B cell (primary cell): ENCODE data around the gene CPM. TPM values are rescaled to one million over a fixed set of nuclear protein-coding genes. Genes with fewer than 3 reads are reported as not detected.

Source experiments
- ATAC-seq: fragments of 200-7000 bp; cut with Tn5 transposase; one replicate; pipeline ENCODE4 v1.10.0; 2021; ENCODE audit warnings: low read depth, mild to moderate bottlenecking, moderate number of reproducible peaks, moderate library complexity
- CTCF ChIA-PET: fragments of 350-600 bp; sonication (Branson Sonifier 250); formaldehyde crosslinking; loops from one replicate; lab custom pipeline; 2021; ENCODE audit warnings: antibody characterized with exemption, inconsistent platforms; lab: Charles Lee
- POLR2A ChIA-PET: fragments of 350-600 bp; sonication (Branson Sonifier 250); formaldehyde crosslinking; loops from one replicate; lab custom pipeline; 2021; ENCODE audit warnings: antibody characterized with exemption; lab: Charles Lee
- DNase-seq: peaks from one replicate; pipeline ENCODE4 v3.0.0; 2013
- H2AFZ ChIP-seq: 2 replicates; pipeline ENCODE4 v1.6.1; 2012; ENCODE audit warnings: mild to moderate bottlenecking, low read depth, low read length; ENCODE audit not compliant: insufficient read depth, poor library complexity, severe bottlenecking
- H3K27ac ChIP-seq, 2 donors: 1 replicate in 1 of 2; 2 replicates in 1 of 2; pipeline ENCODE4 v1.5.1; 2012 to 2013; ENCODE audit warnings: low read length in 2 of 2, mild to moderate bottlenecking in 2 of 2, moderate library complexity in 1 of 2
- H3K27me3 ChIP-seq, 4 experiments: fragments of 200-600 bp in 1 of 4; sonication (generic) in 1 of 4; replicated peaks in 1 of 4; 1 replicate in 2 of 4; 2 replicates in 2 of 4; pipeline versions ENCODE4 v1.6.1 to v1.7.0; 2013 to 2016; ENCODE audit warnings: low read length in 3 of 4, mild to moderate bottlenecking in 2 of 4, mixed read lengths in 1 of 4, moderate library complexity in 1 of 4; ENCODE audit not compliant: insufficient read depth in 4 of 4, control insufficient read depth in 3 of 4; ENCODE audit errors: control extremely low read depth in 1 of 4
- H3K36me3 ChIP-seq, 2 experiments: replicated peaks in 1 of 2; 1 replicate in 1 of 2; 2 replicates in 1 of 2; pipeline versions ENCODE4 v1.6.1 to v1.7.1; 2013; ENCODE audit warnings: low read length in 1 of 2; ENCODE audit not compliant: insufficient read depth in 2 of 2, control insufficient read depth in 1 of 2; ENCODE audit errors: control extremely low read depth in 1 of 2, extremely low read depth in 1 of 2
- H3K4me1 ChIP-seq, 2 donors: fragments of 200-600 bp in 1 of 2; sonication (generic) in 1 of 2; 1 replicate in 1 of 2; 2 replicates in 1 of 2; pipeline versions ENCODE4 v1.5.1 to v1.6.1; 2013 to 2017; ENCODE audit warnings: low read length in 2 of 2; ENCODE audit not compliant: control insufficient read depth in 2 of 2, insufficient read depth in 2 of 2
- H3K4me2 ChIP-seq: replicated peaks from 2 replicates; pipeline ENCODE3; 2012; ENCODE audit warnings: mild to moderate bottlenecking, low read depth, low read length; ENCODE audit not compliant: poor library complexity, severe bottlenecking
- H3K4me3 ChIP-seq, 5 experiments: fragments of 200-600 bp in 1 of 5; sonication (generic) in 1 of 5; 1 replicate in 3 of 5; 2 replicates in 2 of 5; pipeline versions ENCODE4 v1.5.1 to v1.7.0; 2011 to 2016; ENCODE audit warnings: low read length in 4 of 5, mild to moderate bottlenecking in 4 of 5, low read depth in 2 of 5, control low read depth in 1 of 5, moderate library complexity in 1 of 5; ENCODE audit not compliant: insufficient read depth in 1 of 5; ENCODE audit errors: control extremely low read depth in 1 of 5, extremely low read depth in 1 of 5
- H3K79me2 ChIP-seq: fragments of 200-600 bp; sonication (generic); one replicate; pipeline ENCODE4 v1.6.0; 2016; ENCODE audit warnings: low read length; ENCODE audit not compliant: control insufficient read depth, insufficient read depth
- H3K9ac ChIP-seq: fragments of 200-600 bp; sonication (generic); 2 replicates; pipeline ENCODE4 v1.6.1; 2017; ENCODE audit warnings: mild to moderate bottlenecking, low read length, moderate library complexity
- H3K9me3 ChIP-seq, 3 donors: one replicate each; pipeline versions ENCODE4 v1.6.1 to v1.7.1; 2013; ENCODE audit warnings: low read length in 2 of 3; ENCODE audit not compliant: control insufficient read depth in 2 of 3, insufficient read depth in 1 of 3; ENCODE audit errors: control extremely low read depth in 1 of 3
- H4K20me1 ChIP-seq: 2 replicates; pipeline ENCODE4 v1.6.0; 2012; ENCODE audit warnings: mild to moderate bottlenecking, low read length; ENCODE audit not compliant: insufficient read depth, control insufficient read depth, poor library complexity, severe bottlenecking
- H3K27ac Mint-ChIP-seq: one replicate; pipeline ENCODE4 v1.8.0; 2021; ENCODE audit warnings: mixed read lengths
- H3K27me3 Mint-ChIP-seq: one replicate; pipeline ENCODE4 v1.8.0; 2021; ENCODE audit warnings: mixed read lengths
- H3K4me1 Mint-ChIP-seq: one replicate; pipeline ENCODE4 v1.8.0; 2021; ENCODE audit warnings: mixed read lengths
- H3K4me3 Mint-ChIP-seq: one replicate; pipeline ENCODE4 v1.8.0; 2021; ENCODE audit warnings: mixed read lengths
- H3K9me3 Mint-ChIP-seq: one replicate; pipeline ENCODE4 v1.8.0; 2022; ENCODE audit warnings: mixed read lengths; ENCODE audit not compliant: insufficient read depth
- CTCF ChIP-seq: fragments of 200-600 bp; IDR thresholded peaks from one replicate; pipeline ENCODE4 v1.8.0; 2022; ENCODE audit warnings: antibody characterized with exemption, mild to moderate bottlenecking
- EZH2 ChIP-seq: IDR thresholded peaks from 2 replicates; pipeline ENCODE4 v1.6.1; 2012; ENCODE audit warnings: borderline replicate concordance, low read depth, mild to moderate bottlenecking, moderate library complexity, low read length; ENCODE audit not compliant: insufficient read depth, poor library complexity, severe bottlenecking
- WGBS: methylation state at CpG from one replicate; pipeline ENCODE4 v1.1.5; 2013; ENCODE audit warnings: missing lambda C conversion rate; ENCODE audit not compliant: insufficient coverage; 5-methylcytosine and 5-hydroxymethylcytosine counted together
- intact Hi-C: fragments of 100-400 bp; cut with micrococcal nuclease; formaldehyde crosslinking; loops from one replicate; pipeline ENCODE4 v1.10.0; 2022
- polyA plus RNA-seq: library from polyadenylated mRNA; depleted of rRNA; stranded (reverse); fragments of >200 nt; gene quantifications from 2 replicates; pipeline ENCODE4 v1.2.3, GENCODE V29; 2012
- total RNA-seq, 2 donors: library from RNA; stranded (reverse); fragments of 120-200 nt in 1 of 2; gene quantifications; 1 replicate in 1 of 2; 2 replicates in 1 of 2; pipeline versions ENCODE4 v1.2.3 to v1.2.4, GENCODE V29; 2013 to 2022

Gene CPM
- total and polyA plus RNA-seq, 2 donors (not counting 1 experiment from before 2014, with no cell fraction given) = 1.2 to 5.0 TPM

DNA sequence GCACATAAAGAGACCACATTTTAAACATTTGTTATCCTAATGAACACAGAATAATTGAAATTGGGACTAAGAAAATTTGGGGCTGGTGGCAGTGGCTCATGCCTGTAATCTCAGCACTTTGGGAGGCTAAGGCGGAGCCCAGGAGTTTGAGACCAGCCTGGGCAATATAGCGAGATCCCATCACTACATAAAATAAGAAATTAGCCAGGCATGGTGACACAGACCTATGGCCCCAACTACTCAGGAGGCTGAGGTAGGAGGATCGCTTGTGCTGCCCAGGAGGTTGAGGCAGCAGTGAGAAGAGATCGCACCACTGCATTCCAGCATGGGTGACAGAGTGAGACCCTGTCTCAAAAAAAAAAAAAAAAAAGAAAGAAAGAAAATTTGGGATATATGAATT, 59.7 kb downstream of the CPM start:
- no peaks in the 10 kb centered on the region for H3K4me1 ChIP-seq
- no peak overlapping the region for H3K27ac Mint-ChIP-seq
- H3K4me2 ChIP-seq = no peak overlapping the region
- no peak overlapping the region for H3K4me3 Mint-ChIP-seq
- WGBS = no CpG with 5 or more reads among the region's 4 CpGs
- CTCF ChIA-PET = interaction anchor here (1.2 to 6.9 kb wide), 3 partner anchors 103 to 204 kb away, joined by 3 to 61 read pairs (median 3); no protein-coding TSS in a partner anchor
- no peak overlapping the region for H3K9ac ChIP-seq
- H3K27me3 ChIP-seq = no peaks in the 10 kb centered on the region
- H3K4me1 Mint-ChIP-seq = peaks cover 9% of the 10 kb centered on the region
- ATAC-seq = no peak
- H4K20me1 ChIP-seq = no peaks in the 10 kb centered on the region
- POLR2A ChIA-PET = no interaction called here
- H3K4me3 ChIP-seq = no peak overlapping the region
- H3K9me3 Mint-ChIP-seq = no peaks in the 10 kb centered on the region
- no peaks in the 10 kb centered on the region for H3K79me2 ChIP-seq
- TF ChIP-seq EZH2 (no peak), CTCF (no peak)
- no peak overlapping the region for H2AFZ ChIP-seq
- no peak for DNase-seq
- no peaks in the 10 kb centered on the region for H3K9me3 ChIP-seq
- intact Hi-C loops = no loop called here
- no peak overlapping the region for H3K27ac ChIP-seq
- no peaks in the 10 kb centered on the region for H3K27me3 Mint-ChIP-seq
- peaks cover 0 to 5% of the 10 kb centered on the region in 2 experiments for H3K36me3 ChIP-seq

DNA sequence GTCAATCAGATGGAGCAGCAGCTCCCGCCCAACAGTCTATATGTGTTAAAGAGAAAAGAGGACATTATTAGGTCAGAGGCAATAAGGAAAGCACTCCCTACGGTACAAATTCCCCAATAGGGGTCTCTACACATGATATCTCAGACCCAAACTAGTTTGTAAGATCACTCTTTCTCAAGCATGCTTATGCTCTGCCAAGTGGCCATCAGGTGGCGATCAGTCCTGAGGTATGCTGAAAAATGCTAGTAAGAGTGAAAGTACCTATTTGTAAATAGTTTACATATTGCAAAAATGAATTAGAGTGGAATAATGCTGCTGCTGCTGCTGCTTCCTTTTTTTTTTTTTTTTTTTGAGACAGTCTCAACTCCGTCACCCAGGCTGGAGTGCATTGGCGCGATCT, 61.0 kb downstream of the CPM start:
- Histone ChIP-seq H3K4me3 (no peak overlapping the region), H2AFZ (no peak overlapping the region), H3K9ac (no peak overlapping the region), H4K20me1 (no peaks in the 10 kb centered on the region), H3K27me3 (no peaks in the 10 kb centered on the region), H3K79me2 (no peaks in the 10 kb centered on the region), H3K36me3 (peaks cover 0 to 6% of the 10 kb centered on the region in 2 experiments), H3K4me1 (no peaks in the 10 kb centered on the region), H3K27ac (no peak overlapping the region), H3K4me2 (no peak overlapping the region), H3K9me3 (no peaks in the 10 kb centered on the region)
- no peak for TF ChIP-seq EZH2
- peak; percentile 28 for TF ChIP-seq CTCF
- Mint-ChIP-seq H3K27me3 (no peaks in the 10 kb centered on the region), H3K4me1 (peaks cover 9% of the 10 kb centered on the region), H3K4me3 (no peak overlapping the region), H3K9me3 (no peaks in the 10 kb centered on the region), H3K27ac (no peak overlapping the region)
- intact Hi-C loops = no loop called here
- ATAC-seq (peak; percentile 51), DNase-seq (peak; percentile 41)
- POLR2A ChIA-PET = no interaction called here
- WGBS = no CpG with 5 or more reads among the region's 6 CpGs
- CTCF ChIA-PET = interaction anchor here (0.7 to 6.9 kb wide), 9 partner anchors 11 to 205 kb away, joined by 3 to 61 read pairs (median 3); partner anchors contain the start of gene MDM2
